GM12891 (cell line): ENCODE measurements around the gene ATF3.

ENCODE experiments used
- PAX5 ChIP-seq: IDR thresholded peaks from 2 replicates; pipeline ENCODE4 v1.6.1; 2011; ENCODE audit warnings: low read length, moderate library complexity, mild to moderate bottlenecking; ENCODE audit not compliant: insufficient read depth, severe bottlenecking
- POLR2A ChIP-seq: IDR thresholded peaks from 2 replicates; pipeline ENCODE4 v1.6.1; 2011; ENCODE audit warnings: low read depth, low read length, control low read depth
- POLR2AphosphoS5 ChIP-seq: IDR thresholded peaks from 2 replicates; pipeline ENCODE4 v1.6.1; 2011; ENCODE audit warnings: low read depth, low read length, control low read depth
- POU2F2 ChIP-seq: IDR thresholded peaks from 2 replicates; pipeline ENCODE4 v1.6.1; 2011; ENCODE audit warnings: low read depth, mild to moderate bottlenecking, control low read depth, low read length, moderate library complexity
- SPI1 ChIP-seq: IDR thresholded peaks from 2 replicates; pipeline ENCODE4 v1.6.1; 2011; ENCODE audit warnings: low read depth, low read length, control low read depth
- TAF1 ChIP-seq: IDR thresholded peaks from 2 replicates; pipeline ENCODE4 v1.6.1; 2011; ENCODE audit warnings: low read depth, low read length, control low read depth

DNA sequence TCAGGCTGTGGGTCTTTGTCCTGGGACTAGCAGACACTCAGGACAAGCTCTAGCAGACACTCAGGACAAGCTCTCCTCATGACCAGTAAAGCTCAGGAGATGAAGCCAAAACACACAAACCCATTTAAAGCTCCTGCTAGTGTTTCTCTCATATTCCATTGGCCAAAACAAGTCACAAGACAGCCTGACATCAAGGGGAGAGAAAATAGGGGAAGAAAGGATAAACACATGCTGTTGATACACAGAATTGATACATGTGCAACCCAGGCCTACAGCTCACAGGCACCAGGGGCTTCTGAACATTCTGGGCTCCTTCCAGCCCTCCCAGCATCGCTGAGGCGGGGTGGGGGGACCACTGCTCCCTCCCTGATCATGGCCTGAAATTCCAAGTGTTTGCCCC lies 35.3 kb downstream of the ATF3 start:
- no peak for TF ChIP-seq POLR2A
- no peak for TF ChIP-seq POLR2AphosphoS5
- no peak for TF ChIP-seq POU2F2
- TF ChIP-seq TAF1: no peak
- TF ChIP-seq PAX5: no peak
- no peak for TF ChIP-seq SPI1
